Endothelial cell of umbilical vein (primary cell): ENCODE data around the gene ZNF804B. TPM values are rescaled to one million over a fixed set of nuclear protein-coding genes. Genes with fewer than 3 reads are reported as not detected.

ENCODE experiments used
- BruUV-seq: library from RNA; stranded (reverse); fragments of 400-500 nt; replicated peaks from 2 replicates; lab custom pipeline; 2021; lab: Mats Ljungman, UMichigan
- CTCF ChIA-PET: fragments of 300-600, 350-600 bp; sonication (Branson Sonifier 250); formaldehyde crosslinking; loops from one replicate; lab custom pipeline; 2021; ENCODE audit warnings: antibody characterized with exemption, inconsistent platforms; lab: Charles Lee
- POLR2A ChIA-PET: fragments of 300-600, 350-600 bp; sonication (Branson Sonifier 250); formaldehyde crosslinking; loops from one replicate; lab custom pipeline; 2021; ENCODE audit warnings: antibody characterized with exemption, inconsistent platforms; lab: Charles Lee
- DNase-seq: peaks from one replicate; pipeline ENCODE4 v3.0.0-alpha.2; 2011; ENCODE audit warnings: low read depth, low spot score
- FAIRE-seq: peaks from 2 replicates; lab custom pipeline; 2011; peaks lifted over from hg19 to GRCh38; lab: Jason Lieb, UNC
- H2AFZ ChIP-seq: 2 replicates; pipeline ENCODE4 v1.6.0; 2012; ENCODE audit warnings: low read depth, low read length, control low read depth, inconsistent platforms
- H3K27ac ChIP-seq: 2 replicates; pipeline ENCODE4 v1.5.1; 2011; ENCODE audit warnings: low read depth, mild to moderate bottlenecking, control low read depth, low read length, moderate library complexity; ENCODE audit not compliant: insufficient read depth
- H3K27me3 ChIP-seq, 2 experiments: 2 replicates each; pipeline versions ENCODE4 v1.6.0 to v1.6.1; 2011; ENCODE audit warnings: low read length in 2 of 2, mixed read lengths in 1 of 2; ENCODE audit not compliant: control insufficient read depth in 2 of 2, insufficient read depth in 2 of 2
- H3K36me3 ChIP-seq, 2 experiments: 2 replicates in 1 of 2; 3 replicates in 1 of 2; pipeline ENCODE4 v1.5.1; 2011; ENCODE audit warnings: low read length in 2 of 2, mild to moderate bottlenecking in 1 of 2, moderate library complexity in 1 of 2; ENCODE audit not compliant: control insufficient read depth in 2 of 2, insufficient read depth in 2 of 2; ENCODE audit errors: extremely low read depth in 1 of 2
- H3K4me1 ChIP-seq: 3 replicates; pipeline ENCODE4 v1.5.1; 2011; ENCODE audit warnings: mild to moderate bottlenecking, low read length; ENCODE audit not compliant: control insufficient read depth, insufficient read depth; ENCODE audit errors: extremely low read depth
- H3K4me2 ChIP-seq: 2 replicates; pipeline ENCODE4 v1.6.1; 2011; ENCODE audit warnings: low read length, control low read depth, mixed read lengths; ENCODE audit not compliant: insufficient read depth
- H3K4me3 ChIP-seq, 3 experiments: fragments of 200-600 bp in 1 of 3; sonication (generic), shearing (Covaris generic) in 1 of 3; replicated peaks in 1 of 3; 2 replicates each; pipeline ENCODE4 v1.5.1; 2011 to 2016; ENCODE audit warnings: control low read depth in 3 of 3, low read length in 3 of 3, mild to moderate bottlenecking in 2 of 3, inconsistent platforms in 1 of 3, low read depth in 1 of 3, moderate library complexity in 1 of 3; ENCODE audit not compliant: insufficient read depth in 1 of 3
- H3K79me2 ChIP-seq: 2 replicates; pipeline ENCODE4 v1.6.0; 2012; ENCODE audit warnings: low read length, inconsistent platforms; ENCODE audit not compliant: control insufficient read depth, insufficient read depth
- H3K9ac ChIP-seq: replicated peaks from 2 replicates; pipeline ENCODE3; 2011; ENCODE audit warnings: low read length, control low read depth; ENCODE audit not compliant: insufficient read depth; ENCODE audit errors: extremely low read depth
- H3K9me1 ChIP-seq: replicated peaks from 3 replicates; pipeline ENCODE4 v1.6.0; 2011; ENCODE audit warnings: mild to moderate bottlenecking, low read length; ENCODE audit not compliant: control insufficient read depth, insufficient read depth; ENCODE audit errors: extremely low read depth
- H3K9me3 ChIP-seq: replicated peaks from 2 replicates; pipeline ENCODE4 v1.5.1; 2012; ENCODE audit warnings: low read length, inconsistent platforms; ENCODE audit not compliant: control insufficient read depth, insufficient read depth
- H4K20me1 ChIP-seq: replicated peaks from 2 replicates; pipeline ENCODE3; 2011; ENCODE audit warnings: mild to moderate bottlenecking, low read length; ENCODE audit not compliant: control insufficient read depth, insufficient read depth; ENCODE audit errors: extremely low read depth
- EZH2 ChIP-seq: IDR thresholded peaks from 2 replicates; pipeline ENCODE4 v1.6.1; 2012; ENCODE audit warnings: borderline replicate concordance, low read depth, mild to moderate bottlenecking, moderate library complexity, low read length, inconsistent platforms; ENCODE audit not compliant: severe bottlenecking
- FOS ChIP-seq: IDR thresholded peaks from 2 replicates; pipeline ENCODE4 v1.6.1; 2011; ENCODE audit warnings: mild to moderate bottlenecking, low read length, moderate library complexity, borderline replicate concordance; ENCODE audit not compliant: insufficient read depth
- GATA2 ChIP-seq: IDR thresholded peaks from 2 replicates; pipeline ENCODE4 v1.7.0; 2011; ENCODE audit warnings: low read depth, mild to moderate bottlenecking, moderate library complexity, mixed read lengths, low read length; ENCODE audit not compliant: insufficient read length, insufficient read depth
- JUN ChIP-seq: IDR thresholded peaks from 2 replicates; pipeline ENCODE4 v1.6.1; 2011; ENCODE audit warnings: borderline replicate concordance, low read depth; ENCODE audit not compliant: insufficient read length, insufficient read depth
- MAX ChIP-seq: IDR thresholded peaks from 2 replicates; pipeline ENCODE4 v1.6.1; 2011; ENCODE audit not compliant: insufficient read depth, insufficient read length
- MYC ChIP-seq: IDR thresholded peaks from one replicate; pipeline ENCODE4 v1.6.1; 2011; ENCODE audit warnings: mild to moderate bottlenecking, low read depth, low read length
- POLR2A ChIP-seq: IDR thresholded peaks from 2 replicates; pipeline ENCODE4 v1.6.1; 2012; ENCODE audit warnings: low read depth, mild to moderate bottlenecking, control low read depth, low read length
- POLR2AphosphoS5 ChIP-seq: IDR thresholded peaks from 2 replicates; pipeline ENCODE4 v1.6.1; 2012; ENCODE audit warnings: low read depth, mild to moderate bottlenecking, control low read depth, low read length, moderate library complexity; ENCODE audit not compliant: insufficient read depth
- dilution Hi-C: fragments of 300-500 bp; cut with MboI; formaldehyde crosslinking; loops from one replicate; pipeline ENCODE4 v1.15.0; 2019; ENCODE audit warnings: low sequenced_read_pairs; ENCODE audit not compliant: extremely low pct_ligation_motif_present
- intact Hi-C: fragments of 100-400 bp; cut with micrococcal nuclease; formaldehyde crosslinking; loops from one replicate; pipeline ENCODE4 v1.10.0; 2022
- polyA plus RNA-seq, 4 experiments: library from polyadenylated mRNA; depleted of rRNA in 3 of 4; stranded (reverse) in 3 of 4; unstranded in 1 of 4; fragments of >200 nt; gene quantifications; 2 replicates each; pipeline versions ENCODE4 v1.2.1 to v1.2.3, GENCODE V29; 2011 to 2012; ENCODE audit warnings: missing spikeins in 1 of 4
- total RNA-seq: library from RNA; stranded (reverse); gene quantifications from 2 replicates; pipeline ENCODE4 v1.2.3, GENCODE V29; 2021
- TF ChIP-seq, protein P1 (sequence below), 2 donors: IDR thresholded peaks; 1 replicate in 1 of 2; 2 replicates in 1 of 2; pipeline ENCODE4 v1.5.1; 2011; ENCODE audit warnings: low read length in 2 of 2, mild to moderate bottlenecking in 2 of 2, moderate library complexity in 2 of 2, control low read depth in 1 of 2, inconsistent platforms in 1 of 2, low read depth in 1 of 2; ENCODE audit not compliant: insufficient read depth in 1 of 2; ENCODE audit errors: extremely low read depth in 1 of 2

ZNF804B gene
- total and polyA plus RNA-seq, 2 donors (not counting 3 experiments of a cell fraction or from before 2014, with no cell fraction given) = not detected

DNA sequence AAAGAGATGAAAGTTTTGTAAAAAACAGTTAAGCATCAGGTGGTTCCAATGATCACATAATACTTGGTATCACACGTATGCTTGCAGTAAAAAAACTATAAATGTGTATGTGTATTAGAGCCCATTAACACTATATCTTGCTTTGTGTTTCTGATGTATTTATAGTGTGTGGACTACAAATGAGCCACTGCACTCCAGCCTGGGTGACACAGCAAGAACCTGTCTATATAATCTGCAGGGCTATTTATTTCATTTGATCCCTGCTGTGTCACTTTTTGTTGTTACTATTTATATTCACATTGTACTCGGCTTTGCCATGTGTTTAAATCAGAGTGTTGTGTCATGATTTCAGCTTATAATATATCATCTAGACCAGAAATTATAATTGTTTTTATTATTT lies 523.8 kb downstream of the ZNF804B start:
- Histone ChIP-seq H3K9ac (no peak overlapping the region), H3K4me2 (no peak overlapping the region), H4K20me1 (no peaks in the 10 kb centered on the region), H3K36me3 (no peaks in the 10 kb centered on the region), H2AFZ (no peak overlapping the region), H3K9me3 (peaks cover 2% of the 10 kb centered on the region), H3K4me3 (no peak overlapping the region), H3K9me1 (no peaks in the 10 kb centered on the region), H3K4me1 (no peaks in the 10 kb centered on the region), H3K27ac (no peak overlapping the region), H3K27me3 (no peaks in the 10 kb centered on the region), H3K79me2 (no peaks in the 10 kb centered on the region)
- intact Hi-C loops = no loop called here
- CTCF ChIA-PET = no interaction called here
- POLR2A ChIA-PET = no interaction called here
- dilution Hi-C loops = no loop called here
- BruUV-seq = no TSS peak
- FAIRE-seq (no peak), DNase-seq (no peak)
- TF ChIP-seq MAX (no peak), MYC (no peak), EZH2 (no peak)

GRCh38 chr7:89308535-89308934 lies 549.0 kb downstream of the ZNF804B start:
- Histone ChIP-seq H2AFZ (no peak overlapping the region), H3K4me1 (no peaks in the 10 kb centered on the region), H3K27me3 (no peaks in the 10 kb centered on the region), H3K79me2 (no peaks in the 10 kb centered on the region), H3K36me3 (no peaks in the 10 kb centered on the region), H3K9me3 (peaks cover 3% of the 10 kb centered on the region), H3K4me3 (no peak overlapping the region), H4K20me1 (no peaks in the 10 kb centered on the region), H3K4me2 (no peak overlapping the region), H3K27ac (no peak overlapping the region), H3K9ac (no peak overlapping the region), H3K9me1 (no peaks in the 10 kb centered on the region)
- TF ChIP-seq, protein P1, sequence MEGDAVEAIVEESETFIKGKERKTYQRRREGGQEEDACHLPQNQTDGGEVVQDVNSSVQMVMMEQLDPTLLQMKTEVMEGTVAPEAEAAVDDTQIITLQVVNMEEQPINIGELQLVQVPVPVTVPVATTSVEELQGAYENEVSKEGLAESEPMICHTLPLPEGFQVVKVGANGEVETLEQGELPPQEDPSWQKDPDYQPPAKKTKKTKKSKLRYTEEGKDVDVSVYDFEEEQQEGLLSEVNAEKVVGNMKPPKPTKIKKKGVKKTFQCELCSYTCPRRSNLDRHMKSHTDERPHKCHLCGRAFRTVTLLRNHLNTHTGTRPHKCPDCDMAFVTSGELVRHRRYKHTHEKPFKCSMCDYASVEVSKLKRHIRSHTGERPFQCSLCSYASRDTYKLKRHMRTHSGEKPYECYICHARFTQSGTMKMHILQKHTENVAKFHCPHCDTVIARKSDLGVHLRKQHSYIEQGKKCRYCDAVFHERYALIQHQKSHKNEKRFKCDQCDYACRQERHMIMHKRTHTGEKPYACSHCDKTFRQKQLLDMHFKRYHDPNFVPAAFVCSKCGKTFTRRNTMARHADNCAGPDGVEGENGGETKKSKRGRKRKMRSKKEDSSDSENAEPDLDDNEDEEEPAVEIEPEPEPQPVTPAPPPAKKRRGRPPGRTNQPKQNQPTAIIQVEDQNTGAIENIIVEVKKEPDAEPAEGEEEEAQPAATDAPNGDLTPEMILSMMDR (IDR thresholded peaks at IDR 0.05; ENCODE audit: extremely low read depth in 1 of 2, insufficient read depth in 1 of 2, low read depth in 1 of 2, low read length in 2 of 2) = no peak
- TF ChIP-seq MAX (no peak), GATA2 (no peak), JUN (no peak), FOS (no peak), POLR2AphosphoS5 (no peak), POLR2A (no peak), MYC (no peak), EZH2 (no peak)
- intact Hi-C loops = no loop called here
- CTCF ChIA-PET = no interaction called here
- no TSS peak for BruUV-seq
- dilution Hi-C loops = no loop called here
- DNase-seq (no peak), FAIRE-seq (no peak)
- POLR2A ChIA-PET = no interaction called here
